ENCODE data around the gene ZNF112. TPM values are rescaled to one million over a fixed set of nuclear protein-coding genes. Genes with fewer than 3 reads are reported as not detected.

Gene ZNF112
- total RNA-seq, 1 experiment from 2014 or later, result 5.6 TPM

- CTCF ChIA-PET, result no interaction called here
- Mint-ChIP-seq H3K27ac (ENCODE audit: unreplicated experiment) (no peak overlapping the region), H3K4me3 (ENCODE audit: low read depth, unreplicated experiment) (no peak overlapping the region), H3K36me3 (ENCODE audit: insufficient read depth, unreplicated experiment) (no peaks in the 10 kb centered on the region), H3K4me1 (ENCODE audit: low read depth, unreplicated experiment) (no peaks in the 10 kb centered on the region), H3K9me3 (ENCODE audit: low read depth, unreplicated experiment) (peaks cover 13% of the 10 kb centered on the region), H3K27me3 (ENCODE audit: unreplicated experiment) (no peaks in the 10 kb centered on the region)
- DNase-seq, result no peak
- BruUV-seq (replicated peaks), result no TSS peak
- intact Hi-C loops (cut with micrococcal nuclease; ENCODE audit: unreplicated experiment), result no loop called here
- TF ChIP-seq, protein P1, sequence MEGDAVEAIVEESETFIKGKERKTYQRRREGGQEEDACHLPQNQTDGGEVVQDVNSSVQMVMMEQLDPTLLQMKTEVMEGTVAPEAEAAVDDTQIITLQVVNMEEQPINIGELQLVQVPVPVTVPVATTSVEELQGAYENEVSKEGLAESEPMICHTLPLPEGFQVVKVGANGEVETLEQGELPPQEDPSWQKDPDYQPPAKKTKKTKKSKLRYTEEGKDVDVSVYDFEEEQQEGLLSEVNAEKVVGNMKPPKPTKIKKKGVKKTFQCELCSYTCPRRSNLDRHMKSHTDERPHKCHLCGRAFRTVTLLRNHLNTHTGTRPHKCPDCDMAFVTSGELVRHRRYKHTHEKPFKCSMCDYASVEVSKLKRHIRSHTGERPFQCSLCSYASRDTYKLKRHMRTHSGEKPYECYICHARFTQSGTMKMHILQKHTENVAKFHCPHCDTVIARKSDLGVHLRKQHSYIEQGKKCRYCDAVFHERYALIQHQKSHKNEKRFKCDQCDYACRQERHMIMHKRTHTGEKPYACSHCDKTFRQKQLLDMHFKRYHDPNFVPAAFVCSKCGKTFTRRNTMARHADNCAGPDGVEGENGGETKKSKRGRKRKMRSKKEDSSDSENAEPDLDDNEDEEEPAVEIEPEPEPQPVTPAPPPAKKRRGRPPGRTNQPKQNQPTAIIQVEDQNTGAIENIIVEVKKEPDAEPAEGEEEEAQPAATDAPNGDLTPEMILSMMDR (IDR thresholded peaks at IDR 0.05; ENCODE audit: unreplicated experiment), result no peak
Observed at GRCh38 chr19:44315883-44316282, 40.6 kb downstream of the ZNF112 start.

DNA sequence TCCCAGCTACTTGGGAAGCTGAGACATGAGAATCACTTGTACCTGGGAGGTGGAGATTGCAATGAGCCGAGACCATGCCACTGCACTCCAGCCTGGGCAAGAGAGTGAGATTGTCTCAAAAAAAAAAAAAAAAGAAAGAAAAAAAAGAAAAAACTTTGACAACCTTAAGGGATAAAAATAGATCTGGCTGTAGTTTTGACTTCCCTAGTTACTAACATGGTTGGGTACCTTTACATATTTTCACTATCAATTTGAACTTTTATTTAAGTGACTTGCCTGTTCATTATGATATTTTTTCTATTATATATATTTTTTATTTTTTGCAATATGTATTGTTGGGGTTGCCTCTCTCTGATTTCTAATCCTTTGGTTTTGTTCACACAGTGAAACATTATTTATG is 43.2 kb downstream of the ZNF112 start:
- Mint-ChIP-seq H3K9me3 (ENCODE audit: low read depth, unreplicated experiment) (peaks cover 5% of the 10 kb centered on the region), H3K4me3 (ENCODE audit: low read depth, unreplicated experiment) (no peak overlapping the region), H3K36me3 (ENCODE audit: insufficient read depth, unreplicated experiment) (no peaks in the 10 kb centered on the region), H3K4me1 (ENCODE audit: low read depth, unreplicated experiment) (no peaks in the 10 kb centered on the region), H3K27me3 (ENCODE audit: unreplicated experiment) (no peaks in the 10 kb centered on the region), H3K27ac (ENCODE audit: unreplicated experiment) (no peak overlapping the region)
- intact Hi-C loops (cut with micrococcal nuclease; ENCODE audit: unreplicated experiment), result no loop called here
- DNase-seq, result no peak
- TF ChIP-seq, protein P1 (IDR thresholded peaks at IDR 0.05; ENCODE audit: unreplicated experiment), result no peak
- CTCF ChIA-PET, result interaction anchor here (0.6 to 0.7 kb wide), 2 partner anchors 12 to 201 kb away, joined by 3 to 4 read pairs; no protein-coding TSS in a partner anchor
- no TSS peak for BruUV-seq (replicated peaks)

GRCh38 chr19:44308011-44308410 is 48.5 kb downstream of the ZNF112 start:
- DNase-seq, result no peak
- H3K4me3 Mint-ChIP-seq (ENCODE audit: low read depth, unreplicated experiment), result no peak overlapping the region
- H3K27me3 Mint-ChIP-seq (ENCODE audit: unreplicated experiment), result no peaks in the 10 kb centered on the region
- peaks cover 13% of the 10 kb centered on the region for H3K36me3 Mint-ChIP-seq (ENCODE audit: insufficient read depth, unreplicated experiment)
- H3K27ac Mint-ChIP-seq (ENCODE audit: unreplicated experiment), result no peak overlapping the region
- no TSS peak for BruUV-seq (replicated peaks)
- TF ChIP-seq, protein P1 (IDR thresholded peaks at IDR 0.05; ENCODE audit: unreplicated experiment), result no peak
- intact Hi-C loops (cut with micrococcal nuclease; ENCODE audit: unreplicated experiment), result no loop called here
- no peaks in the 10 kb centered on the region for H3K4me1 Mint-ChIP-seq (ENCODE audit: low read depth, unreplicated experiment)
- peaks cover 2% of the 10 kb centered on the region for H3K9me3 Mint-ChIP-seq (ENCODE audit: low read depth, unreplicated experiment)
- CTCF ChIA-PET, result no interaction called here

GRCh38 chr19:44306283-44306682 is 50.2 kb downstream of the ZNF112 start:
- intact Hi-C loops (cut with micrococcal nuclease; ENCODE audit: unreplicated experiment), result no loop called here
- H3K9me3 Mint-ChIP-seq (ENCODE audit: low read depth, unreplicated experiment), result peaks cover 2% of the 10 kb centered on the region
- TF ChIP-seq, protein P1 (IDR thresholded peaks at IDR 0.05; ENCODE audit: unreplicated experiment), result no peak
- H3K4me1 Mint-ChIP-seq (ENCODE audit: low read depth, unreplicated experiment), result no peaks in the 10 kb centered on the region
- H3K36me3 Mint-ChIP-seq (ENCODE audit: insufficient read depth, unreplicated experiment), result peaks cover 13% of the 10 kb centered on the region
- no peak for DNase-seq
- H3K27me3 Mint-ChIP-seq (ENCODE audit: unreplicated experiment), result no peaks in the 10 kb centered on the region
- no TSS peak for BruUV-seq (replicated peaks)
- H3K27ac Mint-ChIP-seq (ENCODE audit: unreplicated experiment), result no peak overlapping the region
- no peak overlapping the region for H3K4me3 Mint-ChIP-seq (ENCODE audit: low read depth, unreplicated experiment)
- CTCF ChIA-PET, result no interaction called here

All from Calu3 (cell line).